Skeletal muscle satellite cell (primary cell): ENCODE data around the gene SIL1.

Source experiments
- H3K27me3 ChIP-seq: 2 replicates; pipeline ENCODE4 v1.7.0; 2013; ENCODE audit warnings: low read length; ENCODE audit not compliant: control insufficient read depth, insufficient read depth
- H3K36me3 ChIP-seq: 2 replicates; pipeline ENCODE4 v1.7.0; 2013; ENCODE audit warnings: mild to moderate bottlenecking, control low read depth, low read length; ENCODE audit not compliant: insufficient read depth
- H3K4me1 ChIP-seq: 2 replicates; pipeline ENCODE4 v1.7.0; 2013; ENCODE audit warnings: low read length; ENCODE audit not compliant: control insufficient read depth, insufficient read depth
- H3K4me2 ChIP-seq: 2 replicates; pipeline ENCODE4 v1.7.0; 2013; ENCODE audit warnings: mild to moderate bottlenecking, low read length
- H3K4me3 ChIP-seq: 2 replicates; pipeline ENCODE4 v1.7.0; 2013; ENCODE audit warnings: low read length
- H3K9ac ChIP-seq: 2 replicates; pipeline ENCODE4 v1.7.0; 2013; ENCODE audit warnings: mild to moderate bottlenecking, low read depth, low read length, moderate library complexity
- H3K9me3 ChIP-seq: replicated peaks from 2 replicates; pipeline ENCODE4 v1.7.0; 2013; ENCODE audit warnings: mild to moderate bottlenecking, control low read depth, low read length

SIL1 gene

GRCh38 chr5:138968601-138969000 lies 229.6 kb downstream of the SIL1 start:
- no peaks in the 10 kb centered on the region for H3K4me1 ChIP-seq
- H3K4me2 ChIP-seq: no peak overlapping the region
- no peak overlapping the region for H3K9ac ChIP-seq
- no peak overlapping the region for H3K4me3 ChIP-seq
- no peaks in the 10 kb centered on the region for H3K27me3 ChIP-seq
- H3K36me3 ChIP-seq: no peaks in the 10 kb centered on the region
- no peaks in the 10 kb centered on the region for H3K9me3 ChIP-seq

GRCh38 chr5:138967791-138968448 lies 230.2 kb downstream of the SIL1 start:
- H3K4me2 ChIP-seq: no peak overlapping the region
- no peaks in the 10 kb centered on the region for H3K27me3 ChIP-seq
- no peak overlapping the region for H3K9ac ChIP-seq
- no peaks in the 10 kb centered on the region for H3K9me3 ChIP-seq
- no peaks in the 10 kb centered on the region for H3K4me1 ChIP-seq
- H3K4me3 ChIP-seq: no peak overlapping the region
- H3K36me3 ChIP-seq: no peaks in the 10 kb centered on the region

- Histone ChIP-seq H3K27me3 (no peaks in the 10 kb centered on the region), H3K4me2 (no peak overlapping the region), H3K9me3 (no peaks in the 10 kb centered on the region), H3K4me1 (no peaks in the 10 kb centered on the region), H3K9ac (no peak overlapping the region), H3K36me3 (no peaks in the 10 kb centered on the region), H3K4me3 (no peak overlapping the region)
Observed at GRCh38 chr5:138966236-138966985, 231.8 kb downstream of the SIL1 start.

GRCh38 chr5:138965626-138966025 lies 232.5 kb downstream of the SIL1 start:
- H3K36me3 ChIP-seq: no peaks in the 10 kb centered on the region
- no peak overlapping the region for H3K4me3 ChIP-seq
- H3K9me3 ChIP-seq: no peaks in the 10 kb centered on the region
- H3K9ac ChIP-seq: no peak overlapping the region
- H3K4me1 ChIP-seq: no peaks in the 10 kb centered on the region
- no peak overlapping the region for H3K4me2 ChIP-seq
- no peaks in the 10 kb centered on the region for H3K27me3 ChIP-seq

GRCh38 chr5:138964647-138965201 lies 233.4 kb downstream of the SIL1 start:
- Histone ChIP-seq H3K4me3 (no peak overlapping the region), H3K27me3 (no peaks in the 10 kb centered on the region), H3K9me3 (no peaks in the 10 kb centered on the region), H3K9ac (no peak overlapping the region), H3K4me2 (no peak overlapping the region), H3K4me1 (no peaks in the 10 kb centered on the region), H3K36me3 (no peaks in the 10 kb centered on the region)

GRCh38 chr5:138963763-138964371 lies 234.3 kb downstream of the SIL1 start:
- Histone ChIP-seq H3K36me3 (no peaks in the 10 kb centered on the region), H3K9ac (no peak overlapping the region), H3K4me1 (no peaks in the 10 kb centered on the region), H3K4me3 (no peak overlapping the region), H3K27me3 (no peaks in the 10 kb centered on the region), H3K9me3 (no peaks in the 10 kb centered on the region), H3K4me2 (no peak overlapping the region)

- H3K9me3 ChIP-seq: no peaks in the 10 kb centered on the region
- H3K4me1 ChIP-seq: no peaks in the 10 kb centered on the region
- H3K4me2 ChIP-seq: no peak overlapping the region
- no peaks in the 10 kb centered on the region for H3K36me3 ChIP-seq
- no peak overlapping the region for H3K4me3 ChIP-seq
- no peaks in the 10 kb centered on the region for H3K27me3 ChIP-seq
- H3K9ac ChIP-seq: no peak overlapping the region
Observed at GRCh38 chr5:138962614-138963370, 235.4 kb downstream of the SIL1 start.

- Histone ChIP-seq H3K4me1 (no peaks in the 10 kb centered on the region), H3K4me3 (no peak overlapping the region), H3K36me3 (no peaks in the 10 kb centered on the region), H3K9me3 (no peaks in the 10 kb centered on the region), H3K27me3 (no peaks in the 10 kb centered on the region), H3K9ac (no peak overlapping the region), H3K4me2 (no peak overlapping the region)
Observed at GRCh38 chr5:138961729-138962128, 236.4 kb downstream of the SIL1 start.

GRCh38 chr5:138961221-138961620 lies 236.9 kb downstream of the SIL1 start:
- no peaks in the 10 kb centered on the region for H3K4me1 ChIP-seq
- H3K36me3 ChIP-seq: no peaks in the 10 kb centered on the region
- H3K4me3 ChIP-seq: no peak overlapping the region

GRCh38 chr5:138960145-138960692 lies 237.9 kb downstream of the SIL1 start:
- Histone ChIP-seq H3K9ac (no peak overlapping the region), H3K36me3 (no peaks in the 10 kb centered on the region), H3K4me2 (no peak overlapping the region), H3K4me1 (peaks cover 7% of the 10 kb centered on the region), H3K4me3 (no peak overlapping the region), H3K9me3 (no peaks in the 10 kb centered on the region), H3K27me3 (no peaks in the 10 kb centered on the region)

More at GRCh38 chr5:138961221-138961620, 236.9 kb downstream of the SIL1 start:
- H3K4me2 ChIP-seq: no peak overlapping the region
- H3K27me3 ChIP-seq: no peaks in the 10 kb centered on the region
- no peaks in the 10 kb centered on the region for H3K9me3 ChIP-seq
- H3K9ac ChIP-seq: no peak overlapping the region

- H3K4me3 ChIP-seq: no peak overlapping the region
- no peaks in the 10 kb centered on the region for H3K36me3 ChIP-seq
- no peaks in the 10 kb centered on the region for H3K9me3 ChIP-seq
- H3K27me3 ChIP-seq: no peaks in the 10 kb centered on the region
- H3K4me2 ChIP-seq: no peak overlapping the region
- peaks cover 38% of the 10 kb centered on the region for H3K4me1 ChIP-seq
- H3K9ac ChIP-seq: no peak overlapping the region
Observed at GRCh38 chr5:138956801-138957200, 241.4 kb downstream of the SIL1 start.
